ENCODE results near the gene PFN3.
A peak's percentile ranks its signal among the peaks of the same experiment; 100 is the strongest.

The PFN3 gene

DNA sequence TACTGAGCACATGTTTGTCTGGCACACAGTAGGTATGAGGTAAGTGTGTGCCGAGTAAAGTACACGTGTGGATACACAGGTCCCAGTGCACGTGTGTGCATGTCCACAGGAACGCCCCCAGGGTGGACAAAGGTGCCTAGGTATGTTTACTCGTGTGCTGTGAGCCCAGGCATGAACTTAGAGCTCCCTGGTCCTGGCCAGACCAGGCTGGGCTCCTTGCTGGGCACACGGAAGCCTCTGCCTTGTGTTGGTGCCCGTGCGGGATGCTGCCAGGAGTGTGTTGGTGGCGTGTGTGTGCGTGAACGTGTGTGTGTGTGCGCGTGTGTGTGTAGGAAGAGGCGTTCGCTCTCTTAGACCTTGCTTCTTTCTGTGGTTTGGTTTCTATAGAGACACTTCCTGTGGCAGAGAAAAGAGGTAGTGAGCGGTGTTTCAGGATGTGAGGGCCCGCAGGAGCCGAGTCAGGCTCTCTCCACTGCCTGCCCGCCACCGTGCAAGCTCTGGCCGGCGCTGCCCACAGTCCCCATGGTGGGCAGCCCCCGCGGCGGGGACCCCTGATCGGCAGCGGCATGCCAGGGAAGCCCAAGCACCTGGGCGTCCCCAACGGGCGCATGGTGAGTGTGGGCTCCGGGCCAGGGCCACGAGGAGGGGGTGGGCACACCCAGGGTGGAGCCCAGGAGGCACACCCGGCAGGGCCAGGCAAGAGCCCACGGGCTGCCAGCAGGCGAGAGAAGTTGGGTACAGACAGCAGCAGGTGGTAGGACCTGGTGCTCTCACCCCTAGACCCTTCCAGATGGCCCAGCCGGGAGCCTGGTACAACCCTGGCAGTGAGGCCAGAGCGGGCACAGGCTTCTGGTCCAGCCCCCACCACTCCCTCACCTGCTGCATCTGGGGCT lies 42.8 kb downstream of the PFN3 start, which contains the start of gene RGS14:
RGS14 (plus strand) TSS at position 466 of the 893 bp plus-strand sequence; CDS start at position 567, 101 bp downstream.
- peak; percentile 63 for DNase-seq

DNA sequence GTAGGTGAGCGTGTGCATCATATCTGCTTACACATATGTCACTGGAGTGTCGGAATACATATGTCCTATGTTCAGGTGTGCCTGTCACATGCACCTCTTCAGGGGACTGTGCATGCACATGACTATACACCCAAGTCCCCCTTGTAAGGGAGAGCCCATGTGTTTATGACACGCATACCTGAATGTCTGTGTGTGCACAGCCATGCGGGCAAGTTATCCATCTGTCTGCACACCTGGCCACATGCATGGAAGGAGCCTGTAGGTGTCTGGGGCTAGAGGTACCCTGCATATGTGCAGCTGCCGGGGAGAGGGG lies 43.4 kb downstream of the PFN3 start:
- no peak for DNase-seq

DNA sequence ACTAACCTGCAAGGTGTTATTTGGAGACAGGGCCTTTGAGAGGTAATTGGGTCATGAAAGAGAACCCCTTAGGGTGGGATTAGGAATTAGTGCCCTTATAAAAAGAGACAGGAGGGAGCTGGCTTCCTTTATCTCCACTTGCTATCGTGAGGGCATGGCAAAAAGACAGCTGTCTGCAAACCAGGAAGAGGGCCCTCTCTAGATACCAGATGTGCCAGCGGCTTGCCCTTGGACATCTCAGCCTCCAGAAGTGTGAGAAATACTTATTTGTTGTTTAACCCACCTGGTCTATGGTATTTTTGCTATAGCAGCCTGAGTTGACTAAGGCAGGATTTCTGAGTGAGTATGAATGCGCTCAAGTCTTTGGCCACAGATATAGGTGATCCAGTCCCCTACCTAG lies 43.7 kb downstream of the PFN3 start:
- DNase-seq, result no peak

DNA sequence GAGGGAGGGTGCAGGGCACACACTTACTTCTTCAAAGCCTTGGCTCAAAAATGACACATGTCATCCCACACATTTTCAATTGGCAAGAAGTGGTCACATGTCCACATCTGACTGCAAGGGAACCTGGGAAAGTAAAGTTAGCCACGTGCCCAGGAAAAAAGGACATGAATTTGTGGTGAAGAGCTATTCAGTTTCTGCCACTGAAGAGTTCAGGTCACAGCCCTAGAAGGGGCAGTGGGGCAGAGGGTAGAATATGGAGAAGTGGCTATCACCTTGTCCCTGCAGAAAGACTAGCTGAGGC lies 44.6 kb downstream of the PFN3 start:
- DNase-seq, result no peak

DNA sequence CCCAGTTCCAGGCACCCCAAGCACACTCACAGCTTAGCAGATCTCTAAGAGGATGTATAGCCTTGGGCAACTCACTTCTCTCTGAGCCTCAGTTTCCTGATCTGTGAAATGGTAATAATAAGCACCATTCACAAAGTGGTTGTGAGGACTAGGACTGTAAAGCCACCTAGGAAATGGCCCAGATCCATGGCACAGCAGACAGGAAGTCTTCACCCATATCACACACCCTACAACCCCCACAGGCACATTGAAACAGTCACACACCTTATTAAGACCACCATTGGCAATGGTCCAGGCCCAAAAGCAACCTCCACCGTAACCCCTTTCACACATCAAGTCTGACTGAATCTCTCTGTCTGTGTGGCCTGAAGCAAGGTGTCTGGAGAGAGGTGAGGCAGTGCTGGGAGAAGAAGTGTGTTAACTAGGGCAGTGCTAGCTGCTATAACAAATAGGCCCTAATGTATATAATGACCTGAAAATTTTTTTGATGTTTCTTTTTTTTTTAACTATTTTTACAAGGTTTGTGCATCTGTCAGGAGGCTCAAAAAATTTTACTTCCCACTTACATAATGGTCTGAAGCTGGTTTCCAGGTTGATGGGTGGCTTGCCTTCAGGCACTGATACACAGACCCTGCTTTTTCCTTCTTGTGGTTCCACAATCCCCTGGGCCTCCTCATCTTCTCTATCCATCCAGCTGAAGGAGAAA lies 45.1 kb downstream of the PFN3 start:
- no peak for DNase-seq

DNA sequence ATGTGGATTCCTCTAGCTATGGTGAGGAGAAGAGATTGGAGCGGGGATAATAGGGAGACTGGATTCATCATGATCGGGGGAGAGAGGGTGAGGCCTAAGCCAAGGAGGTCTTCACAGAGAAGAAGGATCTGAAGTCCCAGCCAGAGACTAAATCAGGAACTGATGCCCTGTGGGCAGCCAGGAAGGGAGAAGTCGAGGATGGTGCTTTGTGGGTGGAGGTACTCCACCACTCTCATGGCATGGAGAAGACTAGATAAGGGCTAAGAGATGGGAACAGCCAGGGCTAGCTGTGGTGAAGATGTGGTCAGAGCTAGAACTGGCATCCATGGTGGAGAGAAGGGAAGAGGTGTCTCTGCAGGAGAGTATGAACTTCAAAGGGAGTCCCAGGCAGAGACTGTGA lies 45.8 kb downstream of the PFN3 start:
- DNase-seq, result no peak

DNA sequence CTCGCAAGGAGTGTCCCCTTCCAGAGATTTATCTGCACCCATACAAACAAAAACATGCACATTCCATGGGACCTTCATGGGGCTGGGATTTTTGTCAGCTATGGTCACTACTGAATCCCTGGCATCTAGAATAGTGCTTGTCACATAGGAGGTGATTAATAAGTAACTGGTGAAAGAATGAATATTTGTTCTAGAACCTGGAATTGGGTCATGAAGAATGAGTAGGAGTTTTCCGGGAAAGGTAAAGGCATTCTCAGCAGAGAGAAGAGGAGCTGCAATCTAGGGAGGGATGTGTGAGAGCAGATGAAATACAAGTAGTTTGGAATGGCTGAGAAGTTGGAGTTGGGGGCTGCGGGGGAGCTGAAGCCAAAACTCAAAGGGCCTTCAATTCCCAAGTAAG lies 46.2 kb downstream of the PFN3 start:
- no peak for DNase-seq

DNA sequence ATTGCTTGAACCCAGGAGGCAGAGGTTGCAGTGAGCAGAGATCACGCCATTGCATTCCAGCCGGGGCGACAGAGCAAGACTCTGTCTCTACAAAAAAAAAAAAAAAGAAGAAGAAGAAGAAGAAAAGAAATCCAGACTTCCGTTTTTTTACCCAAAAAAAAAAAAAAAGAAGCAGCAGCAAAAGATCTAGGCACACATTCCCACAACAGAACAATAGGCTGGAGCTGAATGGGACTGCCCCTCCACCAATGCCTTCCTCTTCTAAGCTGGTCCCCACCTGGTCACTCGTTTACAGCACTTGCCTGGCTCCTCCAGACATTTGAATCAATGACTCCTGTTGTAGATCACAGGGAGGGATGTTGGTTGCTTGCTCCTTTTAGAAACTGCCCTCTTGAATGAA lies 47.4 kb downstream of the PFN3 start:
- DNase-seq, result no peak

DNA sequence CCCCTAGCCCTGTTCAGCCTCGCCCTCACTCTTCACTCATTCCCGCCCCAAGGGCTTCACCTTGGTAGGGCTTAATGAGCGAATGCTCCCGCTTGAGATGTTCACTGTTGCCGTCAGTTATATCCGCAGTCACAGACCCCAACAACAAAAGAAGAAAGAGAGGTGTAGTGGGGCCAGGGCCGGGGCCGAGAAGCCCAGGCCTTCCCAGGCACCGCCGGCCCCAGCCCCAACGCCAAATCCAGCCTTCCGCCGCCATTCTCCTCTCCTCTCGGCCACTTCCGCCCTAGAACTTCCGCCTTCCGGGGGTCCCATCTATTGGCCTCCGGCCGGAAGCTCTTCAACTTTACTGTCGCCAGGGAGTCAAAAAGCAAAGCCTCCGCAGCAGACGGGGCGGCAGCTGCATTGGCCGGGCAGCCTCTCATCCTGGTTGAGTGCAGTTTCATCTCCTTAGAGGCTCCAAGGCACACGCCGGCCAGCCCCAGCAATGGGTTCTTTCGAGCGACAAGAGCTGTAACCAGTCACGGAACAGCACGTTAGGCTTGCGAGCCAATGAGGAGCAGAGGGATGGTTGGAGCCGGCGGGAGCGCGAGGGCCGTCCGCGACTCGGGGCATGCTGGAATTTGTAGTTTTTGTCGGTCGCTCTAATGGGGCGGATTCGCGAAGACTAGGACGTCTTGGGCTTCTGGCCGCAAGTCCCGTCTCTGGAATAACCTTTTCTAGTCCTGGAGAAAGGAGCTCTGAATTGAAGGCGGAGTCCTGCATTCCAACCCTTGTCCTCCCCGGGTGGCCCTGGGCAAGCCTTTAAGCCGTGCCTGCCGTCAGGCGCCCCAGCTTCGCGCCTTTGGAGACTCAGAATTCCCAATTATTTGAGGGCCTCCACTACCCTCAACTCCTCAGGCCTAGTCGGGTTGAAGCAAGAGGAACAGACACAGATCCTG lies 48.8 kb downstream of the PFN3 start, which contains the start of gene LMAN2:
LMAN2 (minus strand) TSS at position 277 of the 938 bp plus-strand sequence; CDS start at position 256, 21 bp downstream.
- peak; percentile 91 for DNase-seq

DNA sequence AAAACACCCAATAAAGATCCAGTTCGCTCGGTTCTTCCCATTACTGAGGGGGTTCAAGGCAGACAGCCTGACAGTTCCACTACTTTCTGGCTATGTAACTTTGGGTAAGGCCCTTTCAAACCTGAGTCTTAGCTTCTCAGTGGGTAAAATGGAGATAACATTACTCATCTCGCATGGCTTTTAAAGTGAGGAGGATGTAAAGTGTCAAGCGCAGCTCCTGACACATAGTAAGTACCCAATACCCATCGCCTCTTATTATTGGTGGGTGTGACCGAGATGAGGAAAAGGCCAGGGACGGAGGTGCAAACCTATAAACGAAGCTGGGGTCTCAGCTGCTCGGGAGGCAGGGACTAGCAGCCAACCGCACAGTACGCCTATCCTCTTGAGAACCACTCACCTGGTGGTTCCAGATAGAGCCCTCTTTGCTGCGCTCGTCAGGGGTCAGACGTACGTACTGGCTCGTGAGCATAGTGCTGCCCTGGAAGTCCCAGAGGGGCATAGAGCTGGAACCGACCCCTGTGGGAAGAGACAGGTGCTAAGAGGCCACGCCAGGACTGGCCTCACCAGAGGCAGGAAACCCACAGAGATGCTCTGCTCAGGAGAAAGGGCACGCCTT lies 49.6 kb downstream of the PFN3 start:
- no peak for DNase-seq
